Measurements from ENCODE around the gene SPATA2L. TPM values are rescaled to one million over a fixed set of nuclear protein-coding genes. Genes with fewer than 3 reads are reported as not detected.

SPATA2L gene
- total and polyA plus RNA-seq, 2 experiments from 2014 or later: 12.3 to 25.2 TPM

GRCh38 chr16:89688395-89688794 lies 13.1 kb downstream of the SPATA2L start:
- DNase-seq (ENCODE audit: low read depth in 1 of 2, low spot score in 1 of 2): no peak
- H3K36me3 ChIP-seq: peaks cover 5% of the 10 kb centered on the region
- H3K27me3 ChIP-seq: no peaks in the 10 kb centered on the region
- peaks cover 7% of the 10 kb centered on the region for H3K4me1 ChIP-seq (ENCODE audit: low read depth)
- H3K4me3 ChIP-seq: no peak overlapping the region
- no peaks in the 10 kb centered on the region for H3K9me3 ChIP-seq (ENCODE audit: low read depth)
- no peak for TF ChIP-seq CTCF (IDR thresholded peaks at IDR 0.05; ENCODE audit: low read depth, low read length)
- no peak overlapping the region for H3K27ac ChIP-seq

DNA sequence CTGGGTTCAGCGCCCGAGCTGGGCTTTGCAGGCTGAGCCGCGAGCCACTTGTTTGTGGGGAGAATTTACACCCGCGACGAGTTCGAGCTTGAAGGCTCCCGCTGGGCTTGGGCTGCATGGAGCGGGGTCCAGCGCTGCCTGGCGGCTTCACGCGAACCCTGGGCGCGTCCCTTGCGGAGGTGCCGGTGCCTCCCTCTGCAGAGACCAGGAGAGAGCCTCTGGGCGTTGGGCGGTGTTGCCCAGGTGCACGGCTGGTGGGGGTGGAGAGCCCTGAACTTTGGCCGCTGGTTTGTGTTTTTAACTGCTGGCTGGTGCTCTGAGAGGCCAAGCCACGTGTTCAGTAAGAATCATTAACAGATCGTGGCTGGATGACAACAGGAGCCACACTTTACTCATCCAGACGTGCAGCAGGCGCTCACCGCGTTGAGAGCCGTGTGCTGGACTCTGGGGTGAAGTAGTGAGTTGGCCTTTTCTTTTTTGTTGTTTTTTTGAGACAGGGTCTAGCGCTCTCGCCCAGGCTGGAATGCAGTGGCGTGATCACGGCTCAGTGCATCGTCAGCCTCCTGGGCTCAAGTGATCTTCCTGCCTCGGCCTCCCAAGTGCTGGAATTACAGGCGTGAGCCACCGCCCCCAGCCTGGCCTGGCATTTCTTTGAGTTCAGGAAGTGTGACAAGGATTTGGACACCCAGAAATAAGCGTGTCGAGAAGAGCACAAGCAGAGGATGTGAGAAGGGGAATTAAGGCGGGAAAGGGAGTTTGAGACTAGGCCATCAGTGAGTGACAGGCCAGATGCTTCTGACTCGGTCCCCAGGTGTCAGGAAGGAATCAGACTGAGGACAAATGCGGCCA lies 14.2 kb downstream of the SPATA2L start:
- Histone ChIP-seq H3K36me3 (peaks cover 2% of the 10 kb centered on the region), H3K4me3 (peak overlapping the region; percentile 83), H3K27me3 (no peaks in the 10 kb centered on the region), H3K27ac (peak overlapping the region; percentile 80), H3K9me3 (ENCODE audit: low read depth) (no peaks in the 10 kb centered on the region), H3K4me1 (ENCODE audit: low read depth) (peaks cover 7% of the 10 kb centered on the region)
- peak in 1 of 2 donors; percentile 28 for DNase-seq (ENCODE audit: low read depth in 1 of 2, low spot score in 1 of 2)
- no peak for TF ChIP-seq CTCF (IDR thresholded peaks at IDR 0.05; ENCODE audit: low read depth, low read length)

- peak; percentile 91 to 93 for DNase-seq (ENCODE audit: low read depth in 1 of 2, low spot score in 1 of 2)
- no peaks in the 10 kb centered on the region for H3K27me3 ChIP-seq
- H3K4me1 ChIP-seq (ENCODE audit: low read depth): peaks cover 7% of the 10 kb centered on the region
- peak within 1 kb of the TSS; percentile 80 for H3K27ac ChIP-seq
- no peak for TF ChIP-seq CTCF (IDR thresholded peaks at IDR 0.05; ENCODE audit: low read depth, low read length)
- no peaks in the 10 kb centered on the region for H3K9me3 ChIP-seq (ENCODE audit: low read depth)
- H3K4me3 ChIP-seq: peak within 1 kb of the TSS; percentile 83
- H3K36me3 ChIP-seq: no peaks in the 10 kb centered on the region
These were observed 14.9 kb downstream of the SPATA2L start, which contains the start of gene CDK10 for GRCh38 chr16:89686520-89687091. Gene CDK10, plus strand, starts transcription at chr16:89686689. Its CDS starts 22 bp downstream, at chr16:89686711.

- no peaks in the 10 kb centered on the region for H3K27me3 ChIP-seq
- no peaks in the 10 kb centered on the region for H3K9me3 ChIP-seq (ENCODE audit: low read depth)
- H3K27ac ChIP-seq: no peak overlapping the region
- H3K36me3 ChIP-seq: no peaks in the 10 kb centered on the region
- no peak for DNase-seq (ENCODE audit: low read depth in 1 of 2, low spot score in 1 of 2)
- TF ChIP-seq CTCF (IDR thresholded peaks at IDR 0.05; ENCODE audit: low read depth, low read length): no peak
- no peak overlapping the region for H3K4me3 ChIP-seq
- H3K4me1 ChIP-seq (ENCODE audit: low read depth): peaks cover 7% of the 10 kb centered on the region
These were observed 15.6 kb downstream of the SPATA2L start for GRCh38 chr16:89685916-89686315.

- H3K9me3 ChIP-seq (ENCODE audit: low read depth): no peaks in the 10 kb centered on the region
- H3K4me1 ChIP-seq (ENCODE audit: low read depth): no peaks in the 10 kb centered on the region
- no peak overlapping the region for H3K27ac ChIP-seq
- no peaks in the 10 kb centered on the region for H3K36me3 ChIP-seq
- TF ChIP-seq CTCF (IDR thresholded peaks at IDR 0.05; ENCODE audit: low read depth, low read length): no peak
- DNase-seq (ENCODE audit: low read depth in 1 of 2, low spot score in 1 of 2): no peak
- no peaks in the 10 kb centered on the region for H3K27me3 ChIP-seq
- H3K4me3 ChIP-seq: no peak overlapping the region
These were observed 23.2 kb downstream of the SPATA2L start for GRCh38 chr16:89678258-89678657.

Measured in cardiac muscle cell (in vitro differentiated cells and primary cell).